Choroid plexus epithelial cell (primary cell): ENCODE data around the gene PLB1.
A peak's percentile ranks its signal among the peaks of the same experiment; 100 is the strongest.

Source experiments
- DNase-seq: peaks from one replicate; pipeline ENCODE4 v3.0.0-alpha.2; 2010; ENCODE audit warnings: low read depth
- H3K4me3 ChIP-seq: 2 replicates; pipeline ENCODE4 v1.5.1; 2011; ENCODE audit warnings: low read depth, mild to moderate bottlenecking, control low read depth, low read length, moderate library complexity
- TF ChIP-seq, protein P1 (sequence below): conservative IDR thresholded peaks from 2 replicates; pipeline ENCODE4 v1.5.1; 2011; ENCODE audit warnings: low read depth, mild to moderate bottlenecking, control low read depth, inconsistent platforms, low read length, moderate library complexity

PLB1 gene

DNA sequence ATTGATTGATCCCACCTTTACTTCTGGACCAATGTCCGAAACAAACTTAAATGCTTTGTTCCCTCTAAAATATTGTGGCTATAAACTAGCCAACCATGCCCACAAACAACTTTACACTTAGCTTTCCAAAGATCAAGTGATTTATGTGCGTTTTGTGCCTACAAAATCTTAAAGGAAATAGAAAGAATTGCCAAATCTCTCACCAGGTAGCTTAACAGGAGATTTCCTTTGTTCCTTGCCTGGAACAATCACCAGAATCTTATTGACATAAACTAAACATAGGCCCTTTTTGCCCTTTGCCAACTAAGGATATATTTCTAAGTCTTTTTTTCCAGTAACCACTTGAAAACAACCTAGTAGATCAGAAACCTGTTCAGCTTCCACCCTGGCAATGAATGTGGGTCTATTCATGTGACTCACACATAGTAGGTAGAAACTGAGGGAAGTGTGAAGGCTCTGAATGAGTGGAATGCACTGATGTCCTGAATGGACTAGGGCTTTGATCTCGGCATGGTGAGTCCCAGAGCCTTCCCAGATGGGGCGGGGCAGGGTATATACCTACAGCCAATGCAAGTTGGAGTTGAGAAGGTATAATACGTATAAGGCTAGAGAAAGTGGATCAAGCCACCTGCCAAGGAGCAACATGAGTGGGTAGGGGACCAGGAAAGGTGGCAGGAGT, 161.2 kb downstream of the PLB1 start:
- H3K4me3 ChIP-seq: no peak overlapping the region

DNA sequence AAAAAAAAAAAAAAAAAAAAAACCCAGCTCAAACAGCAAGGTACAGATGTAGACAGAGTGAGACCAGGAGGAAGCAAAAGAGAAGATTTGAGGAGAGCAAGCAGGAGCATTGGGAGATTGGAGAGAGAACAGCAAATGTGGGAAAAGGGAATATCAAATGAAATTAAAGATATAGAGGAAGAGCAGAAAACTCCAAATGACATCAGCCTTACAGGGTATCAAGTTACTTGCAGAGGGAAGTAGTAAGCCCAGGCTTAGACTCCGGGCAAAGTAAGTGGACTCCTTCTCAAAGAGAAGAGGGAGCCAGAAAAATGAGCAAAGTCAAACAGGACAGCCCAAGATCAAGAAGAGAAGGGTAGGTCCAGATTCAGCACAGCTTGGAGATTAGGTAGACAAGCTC, 162.5 kb downstream of the PLB1 start:
- H3K4me3 ChIP-seq: no peak overlapping the region
- peak; percentile 86 for DNase-seq
- TF ChIP-seq, protein P1, sequence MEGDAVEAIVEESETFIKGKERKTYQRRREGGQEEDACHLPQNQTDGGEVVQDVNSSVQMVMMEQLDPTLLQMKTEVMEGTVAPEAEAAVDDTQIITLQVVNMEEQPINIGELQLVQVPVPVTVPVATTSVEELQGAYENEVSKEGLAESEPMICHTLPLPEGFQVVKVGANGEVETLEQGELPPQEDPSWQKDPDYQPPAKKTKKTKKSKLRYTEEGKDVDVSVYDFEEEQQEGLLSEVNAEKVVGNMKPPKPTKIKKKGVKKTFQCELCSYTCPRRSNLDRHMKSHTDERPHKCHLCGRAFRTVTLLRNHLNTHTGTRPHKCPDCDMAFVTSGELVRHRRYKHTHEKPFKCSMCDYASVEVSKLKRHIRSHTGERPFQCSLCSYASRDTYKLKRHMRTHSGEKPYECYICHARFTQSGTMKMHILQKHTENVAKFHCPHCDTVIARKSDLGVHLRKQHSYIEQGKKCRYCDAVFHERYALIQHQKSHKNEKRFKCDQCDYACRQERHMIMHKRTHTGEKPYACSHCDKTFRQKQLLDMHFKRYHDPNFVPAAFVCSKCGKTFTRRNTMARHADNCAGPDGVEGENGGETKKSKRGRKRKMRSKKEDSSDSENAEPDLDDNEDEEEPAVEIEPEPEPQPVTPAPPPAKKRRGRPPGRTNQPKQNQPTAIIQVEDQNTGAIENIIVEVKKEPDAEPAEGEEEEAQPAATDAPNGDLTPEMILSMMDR: no peak

More for the DNA sequence above, 161.2 kb downstream of the PLB1 start:
- DNase-seq: no peak
- TF ChIP-seq, protein P1: no peak

DNA sequence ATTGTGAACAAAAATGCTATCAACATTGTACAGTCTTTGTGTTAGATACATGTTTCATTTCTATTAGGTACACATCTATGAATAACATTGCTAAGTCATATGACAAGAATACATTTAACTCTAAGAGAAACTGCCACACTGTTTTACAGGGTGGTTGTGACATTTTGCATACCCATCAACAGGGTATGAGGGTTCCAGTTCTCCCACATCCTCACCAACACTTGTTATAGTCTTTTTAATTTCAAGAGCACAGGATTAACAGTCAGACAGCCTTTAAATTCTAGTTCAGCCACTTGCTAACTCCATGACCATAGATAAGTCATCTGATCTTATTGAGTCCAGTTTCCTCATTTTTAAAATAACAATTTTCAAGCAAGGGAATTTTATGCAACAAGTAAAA, 163.3 kb downstream of the PLB1 start:
- H3K4me3 ChIP-seq: no peak overlapping the region
- DNase-seq: no peak
- TF ChIP-seq, protein P1: no peak

DNA sequence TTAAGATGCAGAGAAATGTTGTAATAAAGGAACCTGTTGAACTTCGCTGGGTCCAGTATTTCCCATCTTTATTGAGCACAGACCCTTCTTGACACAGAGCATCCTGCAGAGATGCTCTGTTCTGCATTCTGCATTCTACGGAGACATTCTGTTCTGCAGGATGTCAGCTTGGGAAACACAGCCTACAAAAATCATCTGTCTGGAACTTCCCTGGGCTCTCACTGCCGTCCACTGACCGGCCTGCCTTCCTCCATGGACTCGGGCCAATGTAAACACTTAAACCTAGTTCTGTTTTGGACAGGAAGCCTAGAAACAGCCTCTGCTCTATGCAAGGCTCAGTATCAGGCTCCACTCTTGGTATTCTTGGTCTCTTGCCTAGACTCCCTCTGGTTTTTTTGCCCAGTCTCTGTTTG, 165.7 kb downstream of the PLB1 start:
- H3K4me3 ChIP-seq: no peak overlapping the region
- TF ChIP-seq, protein P1: peak; percentile 28
- DNase-seq: peak; percentile 99

DNA sequence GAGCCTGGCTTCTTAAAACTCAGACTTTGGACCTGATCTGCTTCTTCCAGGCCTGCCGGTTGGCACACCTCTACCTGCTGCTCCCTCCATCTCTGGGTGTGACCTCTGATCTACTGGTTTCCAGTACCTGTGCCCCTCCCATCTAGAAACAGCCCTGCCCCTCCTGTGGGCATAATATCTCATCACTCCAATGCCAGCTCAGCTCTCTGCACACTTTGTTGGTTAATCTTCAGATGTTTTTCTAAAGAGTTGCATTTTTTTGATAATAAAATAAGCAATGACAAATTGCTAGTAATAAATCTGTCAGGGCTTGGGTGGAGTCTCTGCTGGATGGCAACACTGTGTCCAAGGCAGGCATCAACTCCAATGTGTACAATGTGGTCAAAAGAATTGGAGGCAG, 166.2 kb downstream of the PLB1 start:
- DNase-seq: no peak
- H3K4me3 ChIP-seq: no peak overlapping the region
- TF ChIP-seq, protein P1: no peak

DNA sequence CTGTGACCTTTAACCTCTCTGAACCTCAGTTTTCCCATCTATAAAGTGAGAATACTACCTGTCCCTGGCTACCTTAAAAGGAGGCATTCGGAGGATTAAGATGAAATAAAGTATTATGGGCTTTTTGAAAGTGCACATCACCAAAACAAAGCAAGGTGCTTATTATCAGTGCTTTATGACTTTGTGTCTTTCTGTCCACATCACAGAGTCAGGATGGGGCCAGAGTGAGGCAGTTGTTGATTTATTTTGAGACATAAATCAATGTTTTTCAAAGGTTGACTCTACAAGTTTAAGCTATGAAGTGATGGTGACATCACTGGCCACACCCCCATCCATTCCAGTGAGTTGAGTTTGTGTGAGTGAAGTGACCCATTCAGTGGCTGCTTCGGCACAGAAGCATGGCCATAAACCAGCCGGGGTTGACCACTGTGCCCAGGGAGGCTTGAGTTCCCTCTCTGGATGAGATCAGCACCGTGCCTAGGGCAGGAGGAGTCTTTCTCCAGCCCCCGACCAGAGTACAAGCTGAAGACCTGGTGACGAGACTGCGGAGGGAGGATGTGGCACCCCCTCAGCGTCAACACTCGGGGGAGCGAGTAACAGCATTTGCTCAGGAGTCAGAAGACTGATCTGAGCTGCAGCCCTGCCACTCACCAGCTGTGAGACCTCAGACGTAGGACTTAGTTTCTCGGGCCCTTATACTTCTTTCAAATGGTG, 166.8 kb downstream of the PLB1 start:
- DNase-seq: peak; percentile 78
- no peak overlapping the region for H3K4me3 ChIP-seq
- TF ChIP-seq, protein P1: no peak

DNA sequence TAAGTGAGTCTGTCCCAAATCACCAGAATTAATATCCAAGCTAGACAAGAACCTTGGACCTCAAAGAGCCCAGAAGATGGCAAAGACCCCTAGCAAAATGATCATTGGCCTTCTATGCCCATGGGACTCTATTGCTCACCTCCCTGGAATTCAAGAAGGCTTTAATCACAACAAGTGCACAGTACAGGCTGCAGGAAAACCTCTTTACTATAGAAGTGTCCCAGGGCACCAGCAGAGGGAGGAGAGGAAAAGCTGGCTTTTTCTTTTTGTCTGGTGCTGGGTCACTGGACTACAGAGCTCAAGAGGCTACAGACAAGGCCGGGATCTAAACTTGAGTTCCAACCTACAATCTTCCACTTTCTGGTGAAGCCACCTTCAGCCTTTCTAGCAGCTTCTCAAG, 167.5 kb downstream of the PLB1 start:
- peak; percentile 76 for DNase-seq
- H3K4me3 ChIP-seq: no peak overlapping the region
- TF ChIP-seq, protein P1: peak; percentile 66
